SKM-1 treated with dmso at 0.1 percent for 144 hours (cell line): ENCODE results near the gene KRR1.

Experiments
- DNase-seq: peaks from one replicate; lab custom pipeline; 2025; ENCODE audit not compliant: unreplicated experiment; lab: John Stamatoyannopoulos, UW

KRR1 gene

DNA sequence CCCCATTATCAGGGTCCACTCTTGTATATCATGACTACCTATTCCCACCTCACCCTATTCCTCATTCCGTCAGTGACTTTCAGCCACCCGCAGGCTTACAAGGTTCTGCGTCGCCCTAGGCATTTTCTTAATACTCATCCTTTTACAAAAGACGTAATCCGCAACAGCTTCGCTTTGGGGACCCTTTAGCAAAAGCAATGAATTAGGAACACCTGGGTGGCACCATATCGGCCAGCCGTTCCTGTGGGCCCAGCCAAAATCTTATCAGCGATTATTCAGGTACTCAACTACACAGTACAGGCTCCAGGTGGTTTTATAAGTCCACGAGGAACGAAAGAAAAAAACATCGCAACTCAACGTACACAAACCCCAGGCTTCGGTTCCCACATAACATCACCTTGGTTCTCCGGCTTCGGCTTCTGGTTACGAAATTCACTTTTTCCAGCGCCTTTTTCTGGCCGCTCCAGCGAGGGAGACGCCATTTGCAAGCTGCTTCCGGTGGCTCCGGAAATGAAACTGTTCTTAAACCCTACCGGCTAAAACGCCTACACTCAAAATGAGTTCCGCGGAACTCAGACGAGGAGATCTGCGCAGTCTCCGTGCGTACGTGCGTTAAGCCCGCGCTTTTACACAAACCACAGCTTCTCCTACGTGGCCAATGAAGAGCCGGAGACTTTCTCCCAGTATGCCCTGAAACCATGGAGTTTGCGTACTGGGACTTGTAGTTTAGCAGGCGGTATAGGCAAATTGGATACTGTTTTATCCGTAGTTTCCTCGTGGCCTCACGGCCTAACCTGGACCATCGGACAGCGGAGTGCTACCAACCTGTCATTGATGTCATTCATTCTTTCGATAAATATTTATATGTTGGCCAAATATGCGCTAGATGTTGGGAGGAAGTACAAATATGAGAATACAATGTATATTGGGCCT lies at the start of gene KRR1:
TSS of gene KRR1 (minus strand) at position 494 of the 933 bp plus-strand sequence. CDS start at position 482, 12 bp downstream.
- peak; percentile 85 for DNase-seq

GRCh38 chr12:75560167-75560566 lies 48.8 kb upstream of the KRR1 start:
- no peak for DNase-seq

- DNase-seq = no peak
Measured at GRCh38 chr12:75558287-75558686, 46.9 kb upstream of the KRR1 start.

DNA sequence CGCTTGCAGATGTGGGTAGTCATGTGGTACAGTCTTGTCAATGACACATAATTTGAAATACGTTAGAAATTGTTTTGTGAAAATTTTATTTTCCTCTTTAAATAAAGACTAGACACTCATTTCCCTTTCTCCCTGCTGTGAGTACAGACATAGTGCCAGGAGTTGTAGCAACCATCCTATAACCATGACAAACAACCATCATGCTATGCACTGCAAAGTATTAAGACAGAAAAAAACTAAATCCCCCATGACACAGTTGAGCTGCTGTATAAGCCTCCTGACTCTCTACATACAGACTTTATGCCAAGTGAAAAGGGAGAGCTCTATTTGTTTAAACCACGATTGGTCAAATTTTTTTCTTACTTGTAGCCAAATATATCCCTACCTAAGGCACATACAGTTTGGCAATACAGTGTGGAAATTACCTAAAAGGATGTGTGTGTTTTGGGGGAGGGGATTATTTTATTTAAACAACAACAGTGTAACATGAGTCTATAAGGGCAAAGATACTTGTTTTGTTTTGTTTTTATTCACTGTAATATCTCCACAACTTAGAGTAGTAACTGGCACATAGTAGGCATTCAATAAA lies 45.0 kb upstream of the KRR1 start:
- DNase-seq = no peak

DNA sequence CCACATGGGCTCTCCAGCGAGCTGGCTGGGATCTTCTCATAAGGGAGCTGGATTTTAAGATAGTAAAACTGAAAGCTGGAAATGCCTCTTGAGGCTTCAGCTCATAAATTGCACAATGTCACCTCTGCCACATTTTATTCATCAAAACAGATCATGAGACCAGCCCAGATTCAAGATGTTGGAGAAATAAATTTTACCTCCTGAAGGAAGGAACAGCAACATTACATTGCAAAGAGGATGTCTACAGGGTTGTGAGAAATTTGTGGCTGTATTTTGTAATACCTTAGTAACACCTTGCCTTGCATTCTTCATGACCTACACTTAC lies 43.1 kb upstream of the KRR1 start:
- DNase-seq = no peak

DNA sequence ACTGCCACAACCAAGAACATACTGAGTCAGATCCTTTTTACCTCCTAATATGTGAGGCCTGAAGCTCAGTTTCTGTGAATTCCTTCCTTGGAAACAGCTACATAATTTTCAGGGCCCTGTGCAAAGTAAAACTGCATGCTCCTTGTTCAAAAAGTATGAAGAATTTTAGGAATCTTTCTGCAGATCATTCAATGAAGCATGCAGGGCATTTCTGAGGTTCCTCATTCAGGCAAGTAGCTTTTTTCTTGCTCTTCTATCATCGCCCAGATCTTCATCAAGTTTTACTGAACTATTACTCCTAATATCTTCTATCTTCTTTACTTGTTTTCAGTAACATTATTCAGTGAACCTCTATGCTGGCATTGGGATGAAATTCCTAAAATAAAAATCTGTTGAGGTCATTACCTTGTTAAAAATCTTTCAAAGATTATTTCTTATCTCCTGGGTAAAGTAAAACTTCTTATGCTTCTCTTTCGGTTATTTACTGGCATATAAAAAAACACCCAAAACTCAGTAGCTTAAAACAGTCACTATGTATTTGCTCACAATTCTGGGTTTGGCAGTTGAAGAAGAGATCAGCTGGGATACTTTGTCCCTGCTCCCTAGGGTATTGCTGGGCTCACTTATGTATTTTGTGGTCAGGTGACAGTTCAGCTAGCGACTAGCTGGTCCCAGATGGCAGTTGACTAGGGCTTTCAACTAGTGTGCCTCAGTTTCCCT lies 42.6 kb upstream of the KRR1 start:
- no peak for DNase-seq

GRCh38 chr12:75553398-75553797 lies 42.0 kb upstream of the KRR1 start:
- peak; percentile 16 for DNase-seq

DNA sequence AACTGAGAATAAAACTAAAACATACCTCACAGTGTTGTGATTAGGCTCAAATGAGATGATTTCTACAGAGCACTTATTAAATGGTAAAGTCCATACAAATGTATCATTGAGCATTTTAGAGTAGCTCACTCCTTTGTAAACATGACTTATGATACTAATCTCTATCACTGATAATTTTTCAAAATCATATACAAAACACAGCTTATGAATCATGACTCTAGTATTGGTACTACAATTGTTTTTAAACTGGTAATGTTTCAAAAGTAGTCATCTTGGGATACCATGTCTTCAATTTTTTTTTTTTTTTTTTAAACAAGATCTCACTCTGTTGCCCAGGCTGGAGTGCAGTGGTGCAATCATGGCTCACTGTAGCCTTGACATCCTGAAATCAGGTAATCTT lies 40.1 kb upstream of the KRR1 start:
- no peak for DNase-seq

DNA sequence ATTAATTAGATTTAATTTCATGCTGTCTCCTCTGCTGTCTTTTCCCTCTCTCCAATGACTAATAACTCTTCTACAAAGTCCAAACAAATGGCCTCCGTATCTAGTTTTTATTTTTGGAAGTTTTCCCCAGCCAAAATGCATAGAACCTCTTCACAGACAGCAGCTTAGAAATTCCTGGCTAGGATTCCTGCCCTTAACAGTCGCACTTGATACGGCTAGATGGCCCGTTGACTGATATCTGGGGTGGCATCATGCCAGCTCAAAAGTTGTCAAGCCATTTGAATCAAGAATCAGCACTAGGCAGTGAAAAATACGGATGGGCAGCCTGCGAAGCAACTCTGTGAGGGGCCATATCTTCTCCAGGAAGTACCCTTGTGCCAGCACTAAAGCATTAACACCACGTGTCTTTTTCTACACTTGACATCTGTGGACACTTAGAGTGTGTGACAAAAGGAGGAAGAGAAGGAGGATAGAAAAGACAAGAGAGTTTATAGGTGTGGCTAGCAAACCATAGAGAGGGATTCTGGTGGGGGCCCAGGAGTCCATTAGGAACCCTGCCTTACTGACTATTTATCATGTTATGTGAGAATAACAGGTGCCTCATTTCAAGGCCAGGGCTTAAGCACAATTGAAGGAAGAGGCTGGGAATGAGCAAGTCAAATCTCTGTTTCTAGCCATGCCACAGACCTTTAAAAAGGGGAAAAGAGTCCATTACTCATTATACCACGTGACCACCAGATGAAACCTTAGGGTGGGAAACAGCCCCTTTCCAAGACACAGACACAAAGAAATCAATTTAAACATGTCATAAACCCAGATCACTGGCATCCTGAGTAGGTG lies 39.2 kb upstream of the KRR1 start:
- DNase-seq = no peak

- no peak for DNase-seq
Measured at GRCh38 chr12:75549989-75550388, 38.6 kb upstream of the KRR1 start.

DNA sequence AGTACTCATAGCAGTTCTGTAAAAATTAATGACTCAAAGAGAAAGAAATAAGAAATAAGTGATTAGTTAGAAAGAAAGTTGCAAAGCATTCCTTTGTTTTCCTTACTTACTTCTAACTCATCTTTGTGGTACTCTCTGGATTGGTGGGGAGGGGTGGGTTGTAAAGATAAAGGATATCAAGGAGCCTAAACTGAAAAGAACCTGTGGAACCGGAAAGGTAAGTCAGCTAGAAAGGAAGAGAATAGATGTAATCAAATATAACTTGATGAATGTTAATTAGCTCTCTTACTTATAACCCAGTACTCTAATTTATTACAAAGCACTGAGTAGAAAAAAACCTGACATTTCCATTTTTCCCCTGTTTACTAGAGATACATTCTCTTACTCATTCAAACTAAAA lies 37.5 kb upstream of the KRR1 start:
- DNase-seq = no peak

GRCh38 chr12:75545636-75546035 lies 34.2 kb upstream of the KRR1 start:
- no peak for DNase-seq

DNA sequence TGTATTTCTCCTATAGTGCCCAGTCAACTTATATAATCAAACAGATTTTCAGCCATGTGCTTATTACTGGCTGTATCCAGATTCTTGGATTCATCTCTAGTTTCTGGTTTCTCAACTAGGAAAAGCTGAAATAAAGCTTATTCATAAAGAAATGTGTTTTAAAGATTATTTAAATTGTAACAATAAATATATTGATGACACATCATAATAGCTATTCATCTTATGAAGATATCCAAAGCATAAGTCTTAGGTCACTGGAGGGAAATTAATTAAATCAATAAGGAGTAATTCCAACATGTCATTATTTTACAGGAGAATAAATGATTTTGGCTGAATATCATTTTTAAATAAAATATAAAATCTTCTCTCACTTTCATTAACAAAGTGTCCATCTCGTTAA lies 32.1 kb upstream of the KRR1 start:
- DNase-seq = no peak

DNA sequence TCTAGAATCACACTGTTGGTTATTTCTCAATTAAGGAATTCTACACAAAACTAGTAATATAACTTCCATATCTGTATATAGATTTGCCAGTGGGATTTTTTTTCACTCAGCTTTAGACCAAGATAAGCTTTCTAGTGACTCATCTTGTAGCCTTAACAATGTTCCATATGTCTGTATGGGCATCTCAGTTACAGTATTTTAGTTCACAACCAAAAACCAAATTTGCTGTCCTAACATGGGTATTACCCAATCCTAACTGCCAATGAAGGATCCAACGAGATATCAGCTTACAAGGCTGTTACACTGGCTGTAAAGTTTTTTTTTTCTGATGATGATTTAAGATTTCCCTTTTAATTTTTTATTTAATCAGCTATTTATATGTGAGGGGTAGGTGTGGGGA lies 31.5 kb upstream of the KRR1 start:
- DNase-seq = no peak

DNA sequence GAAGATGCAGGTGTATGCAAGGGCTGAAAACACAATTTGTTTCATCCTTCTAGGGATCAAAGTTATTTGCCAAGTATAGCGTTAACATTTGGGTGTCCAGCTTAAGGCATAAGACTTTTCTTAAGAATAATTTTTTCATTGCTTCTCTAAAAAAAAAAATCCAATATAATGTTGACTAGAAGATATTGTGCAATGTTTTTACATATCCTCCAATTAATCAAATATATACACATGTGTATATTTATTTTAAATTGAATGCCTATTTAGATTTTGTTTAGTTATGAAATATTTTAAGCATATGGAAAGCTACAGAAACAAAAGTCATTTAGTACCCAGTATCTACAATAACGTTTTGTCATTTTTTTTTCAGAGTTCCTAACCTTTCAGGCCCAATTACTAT lies 28.5 kb upstream of the KRR1 start:
- DNase-seq = no peak

GRCh38 chr12:75533239-75533638 lies 21.8 kb upstream of the KRR1 start:
- DNase-seq = no peak

DNA sequence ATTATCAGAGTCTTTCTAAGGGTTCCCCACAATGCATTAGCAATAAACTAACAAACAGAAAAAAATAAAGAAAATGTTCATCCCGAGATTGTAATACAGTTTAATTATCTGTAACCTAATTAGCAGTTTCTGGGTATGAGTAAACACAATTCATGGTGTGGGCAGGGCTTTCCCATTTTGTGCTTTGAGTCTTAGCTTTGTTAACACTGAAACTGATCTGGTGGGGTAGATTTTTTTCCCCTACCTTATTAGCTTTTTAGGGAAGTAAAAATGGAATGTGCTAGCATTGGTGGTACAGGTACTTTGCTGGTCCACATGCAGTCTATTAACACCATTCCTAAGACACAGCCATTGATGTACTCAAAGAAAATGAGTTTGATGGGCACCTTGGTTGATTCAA lies 18.4 kb upstream of the KRR1 start:
- DNase-seq = no peak

GRCh38 chr12:75529316-75529715 lies 17.9 kb upstream of the KRR1 start:
- DNase-seq = no peak

- no peak for DNase-seq
Measured at GRCh38 chr12:75528692-75529091, 17.3 kb upstream of the KRR1 start.

DNA sequence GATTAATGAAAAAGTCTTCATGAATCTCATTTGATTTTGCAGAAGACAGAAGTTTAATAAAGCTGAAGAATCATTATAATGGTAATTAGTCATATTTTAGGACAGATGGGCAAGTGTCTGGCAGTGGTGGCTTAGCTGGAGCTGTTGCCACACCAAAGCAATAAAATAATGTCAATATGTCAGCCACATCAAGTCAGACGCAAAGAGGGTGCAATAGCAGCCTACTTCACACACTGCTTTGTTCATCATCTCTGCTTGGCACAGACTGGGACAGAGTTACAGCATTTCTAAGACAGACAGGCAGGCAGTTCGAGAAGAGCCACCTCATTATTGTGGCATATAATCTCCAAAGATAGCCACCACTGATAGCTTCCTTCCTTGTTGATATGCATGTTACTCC lies 16.9 kb upstream of the KRR1 start:
- no peak for DNase-seq
